Endodermal cell (in vitro differentiated cells): ENCODE results near the gene CSAD. TPM values are rescaled to one million over a fixed set of nuclear protein-coding genes. Genes with fewer than 3 reads are reported as not detected.

Experiments
- DNase-seq: peaks from one replicate; pipeline ENCODE4 v3.0.0-alpha.2; 2017
- H3K27ac ChIP-seq: 2 replicates; pipeline ENCODE4 v1.5.1; 2013; ENCODE audit warnings: mild to moderate bottlenecking, low read depth, low read length, moderate library complexity
- H3K27me3 ChIP-seq: 2 replicates; pipeline ENCODE4 v1.6.1; 2013; ENCODE audit warnings: mild to moderate bottlenecking, low read length, moderate library complexity; ENCODE audit not compliant: insufficient read depth, control insufficient read depth, poor library complexity, severe bottlenecking
- H3K36me3 ChIP-seq: 2 replicates; pipeline ENCODE4 v1.7.0; 2013; ENCODE audit warnings: mild to moderate bottlenecking, low read length, moderate library complexity; ENCODE audit not compliant: control insufficient read depth, insufficient read depth
- H3K4me1 ChIP-seq: one replicate; pipeline ENCODE4 v1.7.0; 2013; ENCODE audit warnings: low read length; ENCODE audit not compliant: control insufficient read depth, insufficient read depth
- H3K4me3 ChIP-seq: 2 replicates; pipeline ENCODE4 v1.5.1; 2013; ENCODE audit warnings: mild to moderate bottlenecking, low read length, moderate library complexity
- H3K9ac ChIP-seq: 2 replicates; pipeline ENCODE4 v1.6.1; 2013; ENCODE audit warnings: mild to moderate bottlenecking, low read length, moderate library complexity; ENCODE audit not compliant: poor library complexity, severe bottlenecking; ENCODE audit errors: extremely low read depth
- H3K9me3 ChIP-seq: 2 replicates; pipeline ENCODE4 v1.6.1; 2013; ENCODE audit warnings: mild to moderate bottlenecking, low read length, moderate library complexity; ENCODE audit not compliant: control insufficient read depth
- H3K27ac Mint-ChIP-seq: 2 replicates; pipeline ENCODE4 v1.8.0; 2020; ENCODE audit warnings: mixed read lengths
- H3K27me3 Mint-ChIP-seq: 2 replicates; pipeline ENCODE4 v1.8.0; 2021; ENCODE audit warnings: mild to moderate bottlenecking, mixed read lengths; ENCODE audit not compliant: insufficient read depth
- H3K36me3 Mint-ChIP-seq: 2 replicates; pipeline ENCODE4 v1.8.0; 2020; ENCODE audit warnings: low read depth, mixed read lengths
- H3K4me1 Mint-ChIP-seq: 2 replicates; pipeline ENCODE4 v1.8.0; 2020; ENCODE audit warnings: mixed read lengths
- H3K4me3 Mint-ChIP-seq: 2 replicates; pipeline ENCODE4 v1.8.0; 2020; ENCODE audit warnings: mild to moderate bottlenecking, moderate library complexity, mixed read lengths
- H3K9me3 Mint-ChIP-seq: 2 replicates; pipeline ENCODE4 v1.8.0; 2020; ENCODE audit warnings: mild to moderate bottlenecking, mixed read lengths
- CTCF ChIP-seq: fragments of 200-600 bp; sonication (generic); conservative IDR thresholded peaks from 2 replicates; pipeline ENCODE4 v1.5.0; 2021; ENCODE audit warnings: antibody characterized with exemption, mild to moderate bottlenecking
- WGBS, 2 experiments: methylation state at CpG; one replicate each; pipeline versions ENCODE4 v1.1.5 to v1.1.7; 2013; ENCODE audit warnings: missing lambda C conversion rate in 2 of 2, mixed read lengths in 1 of 2; ENCODE audit not compliant: insufficient coverage in 1 of 2, insufficient read length in 1 of 2; 5-methylcytosine and 5-hydroxymethylcytosine counted together
- total RNA-seq, 2 donors: library from RNA; stranded (reverse); fragmentation: NEBNext Ultra II Directional in 1 of 2; extraction: Animal tissue kit (Norgen Biotek cat#: 25700) in 1 of 2; gene quantifications; 2 replicates in 1 of 2; 3 replicates in 1 of 2; pipeline ENCODE4 v1.2.1, GENCODE V29; 2021

Gene CSAD
- total RNA-seq, 2 donors from 2014 or later, result 24.9 to 38.2 TPM

- Histone ChIP-seq H3K36me3 (no peaks in the 10 kb centered on the region), H3K27me3 (peaks cover 27% of the 10 kb centered on the region), H3K27ac (no peak overlapping the region), H3K9ac (no peak overlapping the region), H3K4me3 (no peak overlapping the region), H3K4me1 (no peaks in the 10 kb centered on the region), H3K9me3 (no peaks in the 10 kb centered on the region)
- Mint-ChIP-seq H3K36me3 (no peaks in the 10 kb centered on the region), H3K9me3 (no peaks in the 10 kb centered on the region), H3K4me3 (no peak overlapping the region), H3K4me1 (no peaks in the 10 kb centered on the region), H3K27ac (no peak overlapping the region), H3K27me3 (peaks cover 77% of the 10 kb centered on the region)
- DNase-seq, result no peak
- TF ChIP-seq CTCF, result no peak
- WGBS, 2 experiments, result 85 to 86% methylated on average over 8 to 10 of the region's 10 CpGs
These were observed 19.9 kb upstream of the CSAD start for GRCh38 chr12:53200458-53201176.

- 93 to 100% methylated on average over 1 to 2 of the region's 2 CpGs for WGBS, 2 experiments
- peaks cover 80% of the 10 kb centered on the region for H3K27me3 Mint-ChIP-seq
- H3K4me1 Mint-ChIP-seq, result no peaks in the 10 kb centered on the region
These were observed 19.4 kb upstream of the CSAD start for GRCh38 chr12:53200107-53200457.

GRCh38 chr12:53199700-53200099, 19.0 kb upstream of the CSAD start:
- Mint-ChIP-seq H3K4me3 (no peak overlapping the region), H3K36me3 (no peaks in the 10 kb centered on the region), H3K4me1 (no peaks in the 10 kb centered on the region)

More at GRCh38 chr12:53200107-53200457, 19.4 kb upstream of the CSAD start:
- TF ChIP-seq CTCF, result no peak
- no peak for DNase-seq
- no peak overlapping the region for H3K4me3 ChIP-seq
- no peak overlapping the region for H3K27ac ChIP-seq
- Mint-ChIP-seq H3K9me3 (no peaks in the 10 kb centered on the region), H3K27ac (no peak overlapping the region), H3K4me3 (no peak overlapping the region), H3K36me3 (no peaks in the 10 kb centered on the region)
- H3K36me3 ChIP-seq, result no peaks in the 10 kb centered on the region
- peaks cover 33% of the 10 kb centered on the region for H3K27me3 ChIP-seq
- H3K9ac ChIP-seq, result no peak overlapping the region
- no peaks in the 10 kb centered on the region for H3K4me1 ChIP-seq
- H3K9me3 ChIP-seq, result no peaks in the 10 kb centered on the region

More at GRCh38 chr12:53199700-53200099, 19.0 kb upstream of the CSAD start:
- H3K9ac ChIP-seq, result no peak overlapping the region
- no peaks in the 10 kb centered on the region for H3K9me3 ChIP-seq
- DNase-seq, result no peak
- Mint-ChIP-seq H3K9me3 (no peaks in the 10 kb centered on the region), H3K27me3 (peaks cover 83% of the 10 kb centered on the region), H3K27ac (no peak overlapping the region)
- peaks cover 37% of the 10 kb centered on the region for H3K27me3 ChIP-seq
- 86 to 93% methylated on average over 3 of the region's 3 CpGs for WGBS, 2 experiments
- H3K36me3 ChIP-seq, result no peaks in the 10 kb centered on the region
- H3K4me3 ChIP-seq, result no peak overlapping the region
- no peaks in the 10 kb centered on the region for H3K4me1 ChIP-seq
- TF ChIP-seq CTCF, result no peak
- no peak overlapping the region for H3K27ac ChIP-seq
